GM19328 (cell line): ENCODE measurements around the gene MARK4.
"Not testable (repeated sequence)": the region's sequence is repeated elsewhere in the genome, so short reads cannot be mapped to it uniquely, and the experiment has no call there.

Experiments used
- ATAC-seq: cut with Tn5 transposase; IDR thresholded peaks from one replicate; pipeline ENCODE4 v1.9.1; 2021; ENCODE audit warnings: mild to moderate bottlenecking, moderate library complexity; ENCODE audit not compliant: unreplicated experiment

MARK4 gene

DNA sequence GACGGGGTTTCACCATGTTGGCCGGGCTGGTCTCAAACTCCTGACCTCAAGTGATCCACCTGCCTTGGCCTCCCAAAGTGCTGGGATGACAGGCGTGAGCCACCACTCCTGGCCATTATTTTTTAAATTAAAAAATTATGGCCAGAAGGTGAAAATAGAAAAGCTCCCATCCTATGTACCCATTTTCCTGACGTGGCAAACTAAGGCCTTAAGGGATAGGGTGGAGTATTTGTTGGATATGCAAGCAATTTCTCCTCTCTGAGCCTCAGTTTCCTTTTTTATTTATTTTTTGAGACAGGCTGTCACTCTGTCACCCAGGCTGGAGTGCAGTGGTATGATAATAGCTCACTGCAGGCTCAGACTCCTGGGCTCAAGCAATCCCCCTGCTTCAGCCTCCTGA is 83.8 kb downstream of the MARK4 start:
- ATAC-seq = not testable (repeated sequence)

DNA sequence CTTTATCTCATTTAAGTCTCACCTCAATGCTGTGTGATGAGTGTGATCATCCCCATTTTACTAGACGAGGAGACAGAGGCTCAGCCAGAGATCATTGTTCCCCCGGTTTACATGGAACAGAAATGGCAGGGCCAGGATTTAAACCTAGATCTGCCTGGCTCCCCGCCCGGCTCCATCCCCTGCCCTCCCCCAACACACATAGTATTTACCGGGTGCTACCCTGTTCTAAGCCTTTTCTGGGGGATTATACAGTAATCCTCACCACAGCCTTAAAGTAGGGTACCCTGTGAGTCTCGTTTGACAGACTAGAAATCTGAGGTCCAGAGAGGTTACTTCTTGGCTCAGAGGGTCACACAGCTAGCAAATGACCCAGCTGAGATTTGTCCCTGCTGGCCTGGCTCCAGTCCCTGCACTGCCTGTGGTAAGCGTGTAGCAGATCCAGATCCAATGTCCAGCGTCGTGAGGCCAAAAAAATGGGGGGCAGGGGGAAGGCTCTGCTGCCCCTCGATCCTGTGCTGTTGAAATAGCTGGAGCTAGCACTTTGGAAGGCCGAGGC is 85.7 kb downstream of the MARK4 start:
- no peak for ATAC-seq

DNA sequence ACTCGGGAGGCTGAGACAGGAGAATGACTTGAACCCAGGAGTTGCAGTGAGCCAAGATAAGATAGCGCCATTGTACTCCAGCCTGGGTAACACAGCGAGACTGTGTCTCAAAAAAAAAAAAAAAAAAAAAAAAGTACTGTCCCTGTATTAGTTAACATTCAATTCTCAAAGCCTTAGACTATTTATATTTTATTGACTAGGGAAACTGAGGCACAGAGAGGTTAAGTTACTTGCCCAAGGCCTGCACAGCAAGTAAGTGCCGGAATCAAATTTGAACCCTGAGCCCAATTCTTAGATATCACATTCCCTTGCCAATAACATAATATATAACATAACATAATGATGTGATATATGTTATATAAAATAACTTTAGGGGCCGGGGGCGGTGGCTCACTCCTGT is 88.6 kb downstream of the MARK4 start:
- no peak for ATAC-seq

DNA sequence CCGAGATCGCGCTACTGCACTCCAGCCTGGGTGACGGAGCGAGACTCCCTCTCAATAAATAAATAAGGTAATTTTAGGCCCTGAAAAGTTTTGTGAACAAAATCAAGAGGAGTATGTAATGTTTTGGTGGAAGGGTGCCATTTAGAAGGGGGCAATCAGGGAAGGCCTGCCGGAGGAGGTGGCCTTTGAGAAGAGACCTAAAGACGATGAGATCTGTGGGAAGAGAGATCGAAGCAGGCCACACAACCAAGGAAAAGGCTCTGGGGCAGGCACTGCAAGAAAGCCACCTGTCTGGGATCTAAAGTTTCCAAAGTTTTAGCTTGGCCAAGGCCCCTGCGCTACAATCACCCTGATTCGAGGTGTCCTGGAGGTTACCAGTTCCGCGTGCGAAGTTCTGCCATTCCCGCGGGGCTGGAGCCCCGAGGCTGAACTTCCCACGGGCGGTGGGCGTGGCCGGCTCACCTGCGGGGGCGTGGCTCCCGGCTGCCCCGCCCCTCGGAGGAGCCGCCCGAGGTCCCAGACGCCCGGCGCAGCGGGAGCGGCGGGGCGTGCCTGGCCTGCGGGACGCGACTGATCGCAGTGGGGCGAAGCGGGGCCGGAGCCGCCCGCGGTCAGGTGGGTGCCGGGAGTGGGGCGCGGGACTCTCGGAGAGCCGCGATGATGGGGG is 89.3 kb downstream of the MARK4 start, which contains the start of gene KLC3:
TSS of gene KLC3 (plus strand) at position 519 of the 667 bp plus-strand sequence. CDS start 4,792 bp downstream, outside the sequence.
- ATAC-seq = no peak

DNA sequence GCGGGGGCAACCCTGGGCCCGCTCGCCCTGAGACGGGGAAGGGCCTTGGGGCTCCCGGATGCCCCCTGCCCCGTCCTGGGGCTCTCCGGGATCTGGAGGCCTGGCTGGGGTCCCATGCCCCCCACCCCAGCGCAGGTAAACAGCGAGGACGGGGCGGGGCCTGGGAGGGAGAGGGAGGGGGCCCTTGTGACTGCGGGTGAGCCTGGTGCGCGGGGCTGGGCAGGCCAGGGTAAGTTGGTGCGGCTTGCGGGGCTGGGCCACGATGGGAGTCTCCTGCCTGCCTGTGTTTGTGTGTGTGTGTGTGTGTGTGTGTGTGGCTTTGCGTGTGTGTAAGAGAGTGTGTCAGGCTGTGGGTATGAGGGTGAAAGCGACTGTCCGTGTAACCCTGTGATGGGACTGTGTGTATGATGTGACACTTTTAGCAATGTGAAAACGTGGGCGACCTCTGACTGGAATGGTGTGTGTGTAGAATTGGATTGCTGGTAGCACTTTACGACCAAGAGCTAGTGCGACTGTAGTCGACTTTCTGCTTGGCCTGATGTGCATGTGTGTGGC is 89.9 kb downstream of the MARK4 start:
- no peak for ATAC-seq

DNA sequence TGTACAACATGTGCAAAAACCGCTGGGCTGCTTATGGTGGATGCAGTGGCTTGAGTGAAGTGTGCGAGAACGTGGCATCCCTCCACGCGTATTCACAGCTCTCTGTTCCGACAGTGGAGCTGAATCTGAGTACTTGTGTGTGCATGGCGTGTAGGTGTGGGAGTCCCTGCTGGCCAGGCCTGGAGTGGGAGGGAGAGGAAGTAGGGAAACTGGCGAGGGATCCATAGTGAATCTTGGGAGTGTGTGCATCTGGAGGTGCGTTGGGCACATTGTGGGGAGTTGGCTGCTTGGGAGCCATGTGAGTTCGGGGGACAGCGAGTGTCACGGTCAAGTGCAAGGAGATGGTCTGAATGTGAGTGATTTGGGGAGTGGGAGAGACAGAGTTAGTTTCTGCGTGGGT is 91.8 kb downstream of the MARK4 start:
- no peak for ATAC-seq

DNA sequence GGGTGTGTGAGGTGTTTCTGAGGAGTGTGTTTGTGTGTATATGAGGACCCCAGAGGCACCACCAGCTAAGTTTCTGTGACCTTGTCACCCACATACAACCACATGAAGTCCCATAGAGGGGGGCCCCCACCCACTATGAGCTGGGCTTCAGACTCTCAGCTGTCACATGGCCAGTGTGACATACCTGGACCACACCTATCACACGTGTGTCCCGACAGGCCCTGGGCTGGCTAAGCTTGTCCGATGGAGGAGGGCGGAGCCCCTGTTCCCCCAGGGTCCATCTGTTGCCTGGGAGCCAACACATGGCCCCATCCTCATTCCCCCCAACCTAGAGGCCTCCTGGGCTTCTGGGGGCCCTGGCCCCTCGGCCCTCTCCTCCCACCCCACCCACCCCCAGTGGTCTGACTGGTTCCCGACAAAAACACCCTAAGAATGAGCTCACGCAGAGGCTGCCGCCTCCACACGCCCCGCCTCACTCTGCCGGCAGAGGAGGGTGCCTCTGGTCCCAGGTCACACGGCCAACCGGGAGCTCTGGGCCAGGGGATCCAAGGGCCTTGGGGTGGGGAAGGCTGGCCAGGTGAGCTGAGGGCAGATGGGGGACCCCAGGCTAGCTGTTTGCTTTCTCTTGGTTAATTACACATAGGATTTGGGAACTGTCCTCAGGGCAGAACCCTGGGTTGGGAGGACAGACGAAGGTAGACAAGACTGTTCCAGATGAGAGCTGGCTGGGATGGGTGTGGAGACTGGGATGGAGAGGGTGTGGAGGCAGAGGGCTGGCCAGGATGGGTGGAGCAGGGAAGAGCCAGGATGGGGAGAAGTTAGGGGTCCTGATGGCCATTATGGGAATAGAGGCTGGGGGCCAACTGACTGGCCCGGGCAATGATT is 93.8 kb downstream of the MARK4 start:
- no peak for ATAC-seq

DNA sequence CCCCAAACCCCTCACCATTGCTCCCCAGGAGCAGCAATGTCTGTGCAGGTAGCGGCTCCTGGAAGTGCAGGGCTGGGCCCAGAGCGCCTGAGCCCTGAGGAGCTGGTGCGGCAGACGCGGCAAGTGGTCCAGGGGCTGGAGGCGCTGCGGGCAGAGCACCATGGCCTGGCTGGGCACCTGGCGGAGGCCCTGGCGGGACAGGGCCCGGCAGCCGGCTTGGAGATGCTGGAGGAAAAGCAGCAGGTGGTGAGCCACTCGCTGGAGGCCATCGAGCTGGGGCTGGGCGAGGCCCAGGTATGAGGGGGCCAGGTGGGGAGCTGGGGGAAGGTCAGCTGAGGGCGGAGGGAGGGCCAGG is 94.4 kb downstream of the MARK4 start:
- no peak for ATAC-seq

DNA sequence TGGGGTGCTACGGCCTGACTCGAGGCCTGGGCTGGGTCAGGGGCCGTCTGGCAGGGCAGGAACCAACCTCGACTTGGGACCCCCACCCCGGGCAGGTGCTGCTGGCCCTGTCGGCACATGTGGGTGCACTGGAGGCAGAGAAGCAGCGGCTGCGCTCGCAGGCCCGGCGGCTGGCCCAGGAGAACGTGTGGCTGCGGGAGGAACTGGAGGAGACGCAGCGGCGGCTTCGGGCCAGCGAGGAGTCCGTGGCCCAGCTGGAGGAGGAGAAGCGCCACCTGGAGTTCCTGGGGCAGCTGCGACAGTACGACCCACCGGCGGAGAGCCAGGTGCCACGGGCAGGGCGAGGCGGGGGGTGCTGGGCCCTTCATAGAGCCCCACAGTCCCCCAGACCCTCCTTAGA is 95.4 kb downstream of the MARK4 start:
- no peak for ATAC-seq

DNA sequence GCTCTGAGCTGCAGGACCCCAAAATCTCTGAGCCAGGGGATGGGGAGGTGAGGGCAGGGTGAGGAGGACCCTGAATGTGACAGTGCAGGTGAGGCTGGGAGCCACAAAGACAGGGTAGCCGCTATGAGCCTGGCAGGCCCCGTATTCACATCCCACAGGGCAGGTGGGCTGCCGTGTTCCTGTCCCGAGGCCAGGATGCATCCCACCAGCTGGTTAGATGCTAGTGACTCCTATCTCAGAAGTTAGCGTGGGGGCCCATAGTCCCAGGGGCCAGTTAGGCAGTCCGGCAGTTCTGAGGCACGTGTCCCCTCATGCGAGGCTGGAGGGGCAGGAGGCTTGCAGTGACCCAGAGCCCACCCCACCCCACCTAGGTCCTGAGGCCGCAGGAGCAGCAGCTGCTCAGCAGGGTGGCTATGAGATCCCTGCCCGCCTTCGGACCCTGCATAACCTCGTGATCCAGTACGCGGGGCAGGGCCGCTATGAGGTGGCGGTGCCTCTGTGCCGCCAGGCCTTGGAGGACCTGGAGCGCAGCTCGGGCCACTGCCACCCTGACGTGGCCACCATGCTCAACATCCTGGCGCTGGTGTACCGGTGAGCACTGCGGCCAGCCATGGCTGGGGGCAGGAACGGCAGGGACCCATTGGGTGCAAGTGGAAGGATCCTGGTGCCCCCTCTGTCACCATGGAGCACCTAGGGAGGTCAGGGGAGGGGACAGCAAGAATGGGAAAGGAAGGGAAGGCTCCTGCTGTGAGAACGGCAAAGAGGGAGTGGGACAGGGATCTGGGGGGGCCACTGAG is 96.7 kb downstream of the MARK4 start:
- ATAC-seq = no peak

DNA sequence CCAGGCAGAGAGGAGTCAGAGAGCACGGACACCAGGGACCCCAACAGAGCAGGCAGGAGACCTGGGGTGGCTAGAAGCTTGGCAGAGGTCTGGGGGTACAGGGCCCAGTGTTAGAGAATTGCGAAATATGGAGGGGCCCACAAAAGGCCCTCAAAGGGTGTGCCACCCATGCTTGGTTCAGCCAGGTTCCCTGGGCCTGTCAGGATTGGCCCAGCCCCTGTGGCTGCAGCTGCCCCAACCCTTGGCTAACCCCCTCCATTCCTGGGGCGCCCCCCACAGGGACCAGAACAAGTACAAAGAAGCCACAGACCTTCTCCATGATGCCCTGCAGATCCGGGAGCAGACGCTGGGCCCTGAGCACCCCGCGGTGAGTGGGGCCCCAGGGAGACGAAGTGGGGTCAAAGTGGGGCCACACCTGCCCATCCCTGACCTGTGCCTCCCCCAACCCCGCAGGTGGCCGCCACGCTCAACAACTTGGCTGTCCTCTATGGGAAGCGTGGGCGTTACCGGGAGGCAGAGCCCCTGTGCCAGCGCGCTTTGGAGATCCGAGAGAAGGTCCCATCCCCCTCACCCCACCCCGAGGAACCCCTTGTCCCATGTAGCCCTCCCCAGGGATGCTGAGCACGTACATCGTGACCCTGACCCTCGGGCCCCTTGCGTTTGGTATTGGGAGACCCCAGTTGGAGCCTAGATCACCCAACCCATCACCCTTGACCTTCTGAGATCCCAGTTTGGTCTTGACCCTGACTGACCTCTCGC is 97.5 kb downstream of the MARK4 start:
- ATAC-seq = no peak

DNA sequence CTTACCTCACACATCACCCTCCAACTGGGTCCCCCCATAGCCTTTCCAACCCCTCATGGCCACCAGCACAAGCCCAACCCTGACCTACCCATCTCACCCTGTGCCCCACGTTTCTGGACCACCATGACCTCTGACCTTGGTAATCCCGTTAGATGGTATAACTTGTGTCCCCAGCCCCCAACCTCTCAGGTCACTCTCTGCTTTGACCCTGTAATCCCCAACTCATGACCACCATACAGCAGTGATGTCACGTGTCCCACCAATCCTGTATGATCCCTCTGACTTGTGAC is 98.0 kb downstream of the MARK4 start:
- no peak for ATAC-seq

DNA sequence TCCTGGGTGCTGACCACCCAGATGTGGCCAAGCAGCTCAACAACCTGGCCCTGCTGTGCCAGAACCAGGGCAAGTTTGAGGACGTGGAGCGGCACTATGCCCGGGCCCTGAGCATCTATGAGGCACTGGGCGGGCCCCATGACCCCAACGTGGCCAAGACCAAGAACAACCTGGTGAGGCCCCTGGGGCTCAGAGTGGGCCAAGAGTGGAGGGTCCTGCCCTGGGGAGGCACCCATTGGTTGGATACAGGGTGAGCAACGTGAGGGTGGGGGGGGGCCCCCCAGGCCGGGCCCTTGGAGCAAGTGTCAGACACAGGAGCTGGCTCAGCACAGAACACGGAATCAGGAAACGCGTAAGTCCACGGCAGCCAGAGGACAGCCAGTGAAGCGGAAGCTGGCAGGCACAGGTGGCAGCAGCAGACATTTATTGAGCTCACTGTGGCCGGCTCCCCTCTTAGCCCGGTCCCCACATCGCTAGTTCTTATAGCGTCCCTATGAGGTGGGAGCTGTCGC is 98.4 kb downstream of the MARK4 start:
- ATAC-seq = no peak

DNA sequence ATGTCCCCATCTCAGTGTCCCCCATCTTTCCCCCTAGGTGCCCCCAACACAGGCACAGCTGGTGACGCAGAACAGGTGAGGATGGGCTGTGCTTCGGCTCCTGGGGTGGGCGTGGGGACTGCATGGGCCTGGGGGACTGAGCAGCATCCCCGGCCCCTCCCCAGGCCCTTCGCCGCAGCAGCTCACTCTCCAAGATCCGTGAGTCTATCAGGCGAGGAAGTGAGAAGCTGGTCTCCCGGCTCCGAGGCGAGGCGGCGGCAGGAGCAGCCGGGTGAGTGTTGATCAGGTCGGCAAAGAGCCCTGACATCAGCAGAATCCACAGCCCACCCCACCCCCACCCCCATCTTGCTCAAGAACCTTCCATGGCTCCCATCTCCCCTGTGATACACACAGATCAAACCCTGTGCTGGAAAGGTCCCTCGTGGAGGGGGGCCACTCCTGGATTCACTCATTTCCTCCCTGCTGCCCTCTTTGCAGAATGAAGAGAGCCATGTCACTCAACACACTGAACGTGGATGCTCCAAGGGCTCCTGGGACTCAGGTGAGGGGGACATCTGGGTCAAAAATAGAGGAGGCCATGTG is 99.5 kb downstream of the MARK4 start:
- no peak for ATAC-seq

DNA sequence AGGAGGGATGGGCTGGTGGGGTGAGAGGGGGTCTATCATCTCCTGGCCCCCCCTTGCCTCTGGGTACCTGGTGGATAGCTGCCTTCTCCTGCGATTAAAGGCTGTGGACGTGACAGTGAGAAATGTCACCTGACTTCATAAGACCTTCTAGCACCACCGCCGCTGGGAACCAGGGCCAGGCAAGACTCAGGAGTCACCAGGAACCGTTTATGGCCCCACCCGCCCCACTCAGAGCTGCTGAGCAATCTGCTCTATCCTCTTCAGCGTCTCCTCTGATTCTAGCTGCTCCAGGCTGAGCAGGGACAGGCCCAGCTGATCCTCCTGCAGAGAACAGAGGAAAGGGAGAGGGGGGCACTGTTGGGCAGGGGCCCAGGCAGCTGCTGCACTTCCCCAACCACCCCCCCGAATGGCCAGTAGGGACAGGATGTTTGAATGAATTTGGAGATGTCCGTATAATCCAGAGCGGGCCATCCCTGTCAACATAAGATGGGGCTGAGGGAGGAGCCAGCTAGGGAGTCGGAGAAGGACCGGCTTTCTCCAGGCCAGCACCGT is 100.4 kb downstream of the MARK4 start:
- ATAC-seq = no peak

DNA sequence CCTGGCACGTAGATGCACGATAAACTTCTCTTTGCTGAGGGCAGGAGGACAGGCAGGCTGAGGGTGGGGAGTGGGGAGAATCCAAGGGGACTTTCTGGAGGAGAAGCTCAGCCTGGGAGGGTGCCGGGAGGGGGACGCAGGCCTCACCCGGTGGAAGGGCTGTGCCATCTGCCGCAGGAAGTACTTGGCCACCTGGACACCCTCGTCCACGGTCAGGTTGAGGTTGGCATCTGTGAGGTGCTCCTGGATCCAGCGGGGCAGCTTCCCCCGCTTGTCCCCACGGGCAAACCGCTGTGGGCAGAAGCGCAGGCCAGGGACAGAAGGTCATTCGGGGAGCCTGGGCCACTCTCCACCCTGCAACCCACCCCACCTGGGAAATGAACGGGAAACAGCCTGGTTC is 101.0 kb downstream of the MARK4 start:
- no peak for ATAC-seq

DNA sequence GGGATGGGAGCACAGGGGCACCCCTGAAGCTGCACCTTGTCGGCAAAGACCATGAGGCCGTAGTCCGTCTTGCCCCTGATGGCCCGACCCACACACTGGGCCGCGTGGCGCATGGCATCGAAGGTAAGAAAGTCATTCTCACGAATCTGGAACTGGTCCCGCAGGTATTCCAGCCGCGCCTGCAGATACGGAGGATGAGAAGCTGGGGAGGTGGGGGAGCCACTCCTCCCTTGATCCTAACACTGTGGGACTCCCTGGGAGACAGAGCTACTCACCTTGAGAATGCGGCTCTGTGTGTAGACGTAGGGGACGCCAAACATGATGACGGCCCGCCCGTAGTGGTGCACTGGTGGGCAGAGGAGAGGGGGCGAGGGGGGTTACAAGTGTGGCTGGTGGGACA is 101.4 kb downstream of the MARK4 start:
- no peak for ATAC-seq

DNA sequence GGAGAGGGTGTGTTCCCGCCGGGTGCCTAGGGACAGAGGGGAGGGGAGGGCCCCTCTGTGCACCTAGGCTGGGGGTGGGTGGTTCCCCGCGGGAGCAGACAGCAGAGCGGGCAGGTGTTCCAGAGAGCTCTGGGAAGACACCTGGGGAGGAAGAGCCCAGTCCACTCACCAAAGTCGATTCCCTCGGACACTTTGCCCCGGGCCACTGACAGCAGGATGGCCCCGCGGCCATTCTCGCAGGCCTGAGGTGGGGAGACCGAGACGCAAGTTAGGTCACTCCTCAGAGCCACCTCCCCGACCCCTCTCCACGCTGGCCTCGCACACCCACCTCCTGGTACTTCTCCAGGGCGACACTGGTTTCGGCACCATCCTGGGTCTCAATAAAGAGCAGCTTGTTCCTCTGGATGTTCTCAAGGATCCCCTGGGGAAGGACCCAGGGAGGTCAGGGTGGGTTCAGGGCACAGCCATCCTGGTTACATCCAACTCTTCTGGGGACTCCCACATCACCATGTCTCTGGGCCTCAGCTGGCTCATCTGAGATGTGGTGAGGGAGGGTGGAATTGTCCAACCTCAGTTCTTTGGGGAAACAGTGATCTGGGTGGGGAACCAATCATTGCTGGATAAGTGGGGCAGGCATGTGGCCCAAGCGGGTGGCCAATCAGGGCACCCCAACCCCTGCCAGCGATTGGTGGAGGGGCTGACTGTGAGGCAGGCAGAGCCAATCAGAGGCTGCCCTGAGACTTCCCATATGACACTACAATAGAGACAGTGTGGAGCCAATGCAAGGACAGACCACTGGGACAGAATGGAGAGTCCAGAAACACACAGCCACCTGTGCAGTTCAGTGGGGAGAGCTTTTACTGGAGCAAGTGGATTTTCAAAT is 102.1 kb downstream of the MARK4 start:
- ATAC-seq = no peak
